Measurements from ENCODE around the gene UNK.

GRCh38 chr17:75874323-75875181 is 89.9 kb downstream of the UNK start:
- TF ChIP-seq, protein P1, sequence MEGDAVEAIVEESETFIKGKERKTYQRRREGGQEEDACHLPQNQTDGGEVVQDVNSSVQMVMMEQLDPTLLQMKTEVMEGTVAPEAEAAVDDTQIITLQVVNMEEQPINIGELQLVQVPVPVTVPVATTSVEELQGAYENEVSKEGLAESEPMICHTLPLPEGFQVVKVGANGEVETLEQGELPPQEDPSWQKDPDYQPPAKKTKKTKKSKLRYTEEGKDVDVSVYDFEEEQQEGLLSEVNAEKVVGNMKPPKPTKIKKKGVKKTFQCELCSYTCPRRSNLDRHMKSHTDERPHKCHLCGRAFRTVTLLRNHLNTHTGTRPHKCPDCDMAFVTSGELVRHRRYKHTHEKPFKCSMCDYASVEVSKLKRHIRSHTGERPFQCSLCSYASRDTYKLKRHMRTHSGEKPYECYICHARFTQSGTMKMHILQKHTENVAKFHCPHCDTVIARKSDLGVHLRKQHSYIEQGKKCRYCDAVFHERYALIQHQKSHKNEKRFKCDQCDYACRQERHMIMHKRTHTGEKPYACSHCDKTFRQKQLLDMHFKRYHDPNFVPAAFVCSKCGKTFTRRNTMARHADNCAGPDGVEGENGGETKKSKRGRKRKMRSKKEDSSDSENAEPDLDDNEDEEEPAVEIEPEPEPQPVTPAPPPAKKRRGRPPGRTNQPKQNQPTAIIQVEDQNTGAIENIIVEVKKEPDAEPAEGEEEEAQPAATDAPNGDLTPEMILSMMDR (IDR thresholded peaks at IDR 0.05; ENCODE audit: insufficient read depth, low read depth, low read length): no peak
- TF ChIP-seq EZH2 (IDR thresholded peaks at IDR 0.05; ENCODE audit: insufficient read depth, low read length): no peak

Measured in astrocyte (in vitro differentiated cells and primary cell).